Erythroblast (primary cell): ENCODE data around the gene TMEM154.

Experiments
- GATA1 ChIP-seq: IDR thresholded peaks from 2 replicates; pipeline ENCODE4 v1.6.1; 2011; ENCODE audit warnings: low read depth, mild to moderate bottlenecking, control low read depth, low read length, moderate library complexity
- POLR2A ChIP-seq: IDR thresholded peaks from 2 replicates; pipeline ENCODE4 v1.6.1; 2011; ENCODE audit warnings: mild to moderate bottlenecking, low read length

- no peak for TF ChIP-seq POLR2A
- TF ChIP-seq GATA1, result no peak
Measured at GRCh38 chr4:152634110-152634760, 45.6 kb downstream of the TMEM154 start.
